Karpas-422 (cell line): ENCODE measurements around the gene RNF114. TPM values are rescaled to one million over a fixed set of nuclear protein-coding genes. Genes with fewer than 3 reads are reported as not detected.

Experiments used
- DNase-seq: peaks from one replicate; pipeline ENCODE4 v3.0.0-alpha.2; 2015
- H2AFZ ChIP-seq: fragments of 200-600 bp; sonication (generic); 2 replicates; pipeline ENCODE4 v1.6.1; 2014; ENCODE audit warnings: antibody characterized with exemption, low read length, mixed read lengths
- H3K27ac ChIP-seq: fragments of 200-600 bp; sonication (generic); 2 replicates; pipeline ENCODE4 v1.5.1; 2014; ENCODE audit warnings: mild to moderate bottlenecking, low read length, moderate library complexity
- H3K27me3 ChIP-seq: fragments of 200-600 bp; sonication (generic); 2 replicates; pipeline ENCODE4 v1.6.1; 2014; ENCODE audit warnings: low read length, mixed read lengths
- H3K36me3 ChIP-seq: fragments of 200-600 bp; sonication (generic); 2 replicates; pipeline ENCODE4 v1.6.1; 2014; ENCODE audit warnings: low read length, mixed read lengths; ENCODE audit not compliant: insufficient read depth
- H3K4me1 ChIP-seq: fragments of 200-600 bp; sonication (generic); 2 replicates; pipeline ENCODE4 v1.6.1; 2014; ENCODE audit warnings: mild to moderate bottlenecking, low read length, mixed read lengths
- H3K4me2 ChIP-seq: fragments of 200-600 bp; sonication (generic); 2 replicates; pipeline ENCODE4 v1.6.1; 2014; ENCODE audit warnings: low read length, low read depth, mild to moderate bottlenecking; ENCODE audit not compliant: poor library complexity, severe bottlenecking
- H3K4me3 ChIP-seq: fragments of 200-600 bp; sonication (generic); 2 replicates; pipeline ENCODE4 v1.5.1; 2014; ENCODE audit warnings: mild to moderate bottlenecking, antibody characterized with exemption, low read length, mixed read lengths
- H3K79me2 ChIP-seq: fragments of 200-600 bp; sonication (generic); 2 replicates; pipeline ENCODE4 v1.6.1; 2014; ENCODE audit warnings: mild to moderate bottlenecking, low read length, mixed read lengths
- H3K9ac ChIP-seq: fragments of 200-600 bp; sonication (generic); 2 replicates; pipeline ENCODE4 v1.6.0; 2014; ENCODE audit warnings: low read length
- H3K9me2 ChIP-seq: fragments of 200-600 bp; sonication (generic), shearing (Covaris generic); replicated peaks from 2 replicates; pipeline ENCODE4 v1.6.0; 2014; ENCODE audit warnings: mild to moderate bottlenecking, low read length, moderate library complexity; ENCODE audit not compliant: insufficient read depth
- H3K9me3 ChIP-seq: fragments of 300-700, 200-600 bp; sonication (generic); 2 replicates; pipeline ENCODE4 v1.6.1; 2014; ENCODE audit warnings: low read length, mixed read lengths
- H4K20me1 ChIP-seq: fragments of 200-600 bp; sonication (generic); 2 replicates; pipeline ENCODE4 v1.6.1; 2014; ENCODE audit warnings: mild to moderate bottlenecking, antibody characterized with exemption, low read length, low read depth; ENCODE audit not compliant: insufficient read depth
- total RNA-seq: library from RNA; depleted of rRNA; stranded (reverse); fragments of >200 nt; shearing (Covaris generic); gene quantifications from 2 replicates; pipeline ENCODE4 v1.2.3, GENCODE V29; 2014; ENCODE audit warnings: low replicate concordance; rRNA removed

RNF114 gene
- total RNA-seq, result 34.2 and 38.1 TPM in 2 replicates

DNA sequence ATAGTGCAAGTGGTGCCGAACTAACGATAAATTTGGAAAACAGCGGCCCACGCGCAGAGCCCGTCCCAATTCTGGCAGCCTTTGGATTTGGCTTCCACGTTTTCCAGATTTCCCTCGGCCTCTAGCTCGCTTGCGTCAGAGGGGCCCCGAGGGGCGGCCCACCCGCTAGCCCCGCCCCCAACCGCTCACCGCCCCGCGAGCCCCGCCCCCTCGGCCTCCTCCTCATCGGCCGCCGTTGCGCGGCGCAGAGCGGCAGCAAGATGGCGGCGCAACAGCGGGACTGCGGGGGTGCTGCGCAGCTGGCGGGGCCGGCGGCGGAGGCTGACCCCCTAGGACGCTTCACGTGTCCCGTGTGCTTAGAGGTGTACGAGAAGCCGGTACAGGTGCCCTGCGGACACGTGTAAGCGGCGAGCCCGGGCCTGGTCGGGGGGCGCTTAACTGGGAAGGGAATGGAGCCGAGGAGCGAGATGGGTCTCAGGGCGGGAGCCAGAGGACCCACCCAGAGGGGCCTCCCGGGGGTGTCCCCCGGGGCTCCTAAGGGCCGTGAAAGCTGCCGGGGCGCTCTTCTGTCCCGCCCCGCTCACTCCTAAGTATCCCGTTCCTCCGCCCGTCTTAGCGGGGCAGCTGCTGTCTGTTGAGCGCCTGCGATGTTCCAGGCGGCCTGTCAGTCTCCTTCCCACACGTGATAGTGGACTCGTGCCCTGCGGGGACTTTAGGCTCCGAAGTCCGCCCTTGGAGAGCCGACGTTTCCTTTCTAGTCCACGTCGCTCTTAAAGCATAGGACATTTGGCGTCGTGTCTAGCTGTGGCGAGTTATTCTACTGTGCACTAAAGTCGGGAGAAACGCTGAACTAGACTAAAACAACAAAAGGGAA lies at the start of gene RNF114:
RNF114 (plus strand) TSS at position 245 of the 874 bp plus-strand sequence; CDS start at position 261, 16 bp downstream.
- peaks cover 13% of the 10 kb centered on the region; the same call in 1 of the 2 replicates for H3K36me3 ChIP-seq
- peaks cover 49% of the 10 kb centered on the region for H3K79me2 ChIP-seq
- H3K27ac ChIP-seq, result peak within 1 kb of the TSS; percentile 27
- H3K4me2 ChIP-seq, result peak within 1 kb of the TSS; percentile 77
- peak within 1 kb of the TSS; percentile 93 for H3K9ac ChIP-seq
- H3K4me1 ChIP-seq, result peaks cover 30% of the 10 kb centered on the region
- H3K9me3 ChIP-seq, result no peaks in the 10 kb centered on the region
- peak within 1 kb of the TSS; percentile 78 for H3K4me3 ChIP-seq
- peak; percentile 96 for DNase-seq
- H3K9me2 ChIP-seq, result no peaks in the 10 kb centered on the region
- H3K27me3 ChIP-seq, result no peaks in the 10 kb centered on the region
- peak within 1 kb of the TSS; percentile 94 for H2AFZ ChIP-seq
- H4K20me1 ChIP-seq, result peaks cover 6% of the 10 kb centered on the region; the same call in 1 of the 2 replicates

DNA sequence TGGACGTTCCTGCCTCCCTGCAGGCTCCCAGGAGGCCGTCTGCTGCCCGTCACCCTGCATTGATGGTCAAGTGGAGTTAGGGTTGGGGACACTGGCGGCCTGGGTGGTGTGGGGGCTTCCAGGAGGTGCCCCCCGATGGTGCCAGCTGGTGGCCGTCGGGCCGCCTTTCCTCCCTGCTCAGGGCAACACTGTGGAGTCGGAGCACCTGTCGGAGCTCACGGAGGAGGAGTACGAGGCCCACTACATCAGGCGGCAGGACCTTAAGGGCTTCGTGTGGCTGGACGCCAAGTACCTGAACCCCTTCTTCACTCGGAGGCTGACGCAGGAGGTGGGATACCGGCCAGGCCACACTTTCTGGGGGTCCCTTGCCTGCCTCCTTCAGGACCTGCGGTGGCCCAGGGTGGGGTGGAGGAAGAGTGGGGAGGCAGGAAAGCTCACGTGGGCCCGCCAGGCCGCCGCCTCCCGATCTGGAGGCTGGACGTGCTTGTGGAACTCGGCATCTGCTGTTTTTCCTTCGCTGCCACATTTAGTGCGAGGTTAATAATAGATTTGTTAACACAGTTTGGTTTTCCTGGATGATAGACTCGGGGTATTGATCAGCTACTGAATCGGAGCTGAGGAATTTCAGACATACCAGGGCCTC lies 49.5 kb upstream of the RNF114 start:
- Histone ChIP-seq H3K4me3 (no peak overlapping the region), H3K4me1 (peaks cover 9% of the 10 kb centered on the region), H3K4me2 (no peak overlapping the region), H3K9ac (no peak overlapping the region), H4K20me1 (peaks cover 4% of the 10 kb centered on the region; the same call in 1 of the 2 replicates), H3K36me3 (no peaks in the 10 kb centered on the region), H3K9me2 (no peaks in the 10 kb centered on the region), H3K27me3 (no peaks in the 10 kb centered on the region), H3K79me2 (no peaks in the 10 kb centered on the region), H3K9me3 (no peaks in the 10 kb centered on the region), H3K27ac (no peak overlapping the region), H2AFZ (no peak overlapping the region)
- DNase-seq, result no peak

DNA sequence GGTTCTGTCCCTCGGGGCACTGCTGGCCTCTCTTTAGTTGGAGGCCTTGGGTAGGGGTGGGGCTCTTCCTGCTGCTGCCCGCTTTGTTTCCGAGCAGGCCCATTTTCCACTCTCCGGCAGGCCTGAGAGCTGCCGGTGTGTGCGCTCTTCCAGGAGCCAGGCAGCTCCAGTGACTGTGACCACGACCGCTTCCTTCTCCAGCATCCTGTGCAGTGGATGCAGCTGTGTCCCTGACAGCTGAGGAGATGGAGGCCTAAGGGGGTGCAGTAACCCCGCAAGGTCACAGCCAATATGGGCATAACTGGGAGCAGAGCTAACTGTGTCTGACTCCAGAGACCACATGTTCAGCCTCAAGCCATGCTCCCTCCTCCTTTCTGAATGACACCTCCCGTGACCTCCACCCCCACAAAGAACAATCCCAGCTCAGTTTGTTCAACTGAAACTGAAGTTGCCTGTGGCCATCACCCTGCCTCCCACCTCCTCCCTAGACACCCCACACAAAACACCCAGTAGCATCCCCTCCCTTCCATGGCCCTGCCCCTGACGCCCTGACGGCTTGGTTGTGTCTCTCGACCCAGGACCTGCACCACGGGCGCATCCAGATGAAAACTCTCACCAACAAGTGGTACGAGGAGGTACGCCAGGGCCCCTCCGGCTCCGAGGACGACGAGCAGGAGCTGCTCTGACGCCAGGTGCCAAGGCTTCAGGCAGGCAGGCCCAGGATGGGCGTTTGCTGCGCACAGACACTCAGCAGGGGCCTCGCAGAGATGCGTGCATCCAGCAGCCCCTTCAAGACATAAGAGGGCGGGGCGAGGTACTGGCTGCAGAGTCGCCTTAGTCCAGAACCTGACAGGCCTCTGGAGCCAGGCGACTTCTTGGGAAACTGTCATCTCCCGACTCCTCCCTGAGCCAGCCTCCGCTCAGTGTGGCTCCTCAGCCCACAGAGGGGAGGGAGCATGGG lies 48.7 kb upstream of the RNF114 start:
- no peak overlapping the region for H3K4me2 ChIP-seq
- no peaks in the 10 kb centered on the region for H3K36me3 ChIP-seq

GRCh38 chr20:49888212-49889000 lies 47.8 kb upstream of the RNF114 start:
- no peaks in the 10 kb centered on the region for H3K9me2 ChIP-seq
- no peak overlapping the region for H3K27ac ChIP-seq
- no peaks in the 10 kb centered on the region for H3K79me2 ChIP-seq
- no peak overlapping the region for H3K4me3 ChIP-seq
- 0 out of 2 replicates have a peak overlapping the region, but pooled peaks have one; percentile 15 for H3K9ac ChIP-seq
- no peaks in the 10 kb centered on the region for H3K9me3 ChIP-seq
- no peaks in the 10 kb centered on the region for H3K36me3 ChIP-seq
- H2AFZ ChIP-seq, result no peak overlapping the region
- no peaks in the 10 kb centered on the region for H3K27me3 ChIP-seq
- H3K4me2 ChIP-seq, result no peak overlapping the region
- H3K4me1 ChIP-seq, result peaks cover 12% of the 10 kb centered on the region
- peak; percentile 93 for DNase-seq
- peaks cover 9% of the 10 kb centered on the region; the same call in 1 of the 2 replicates for H4K20me1 ChIP-seq

More for the DNA sequence above, 48.7 kb upstream of the RNF114 start:
- H3K4me1 ChIP-seq, result peaks cover 9% of the 10 kb centered on the region
- no peak overlapping the region for H3K27ac ChIP-seq
- no peaks in the 10 kb centered on the region for H3K79me2 ChIP-seq
- no peak for DNase-seq
- H2AFZ ChIP-seq, result no peak overlapping the region
- H3K4me3 ChIP-seq, result no peak overlapping the region
- peaks cover 4% of the 10 kb centered on the region; the same call in 1 of the 2 replicates for H4K20me1 ChIP-seq
- H3K9me3 ChIP-seq, result no peaks in the 10 kb centered on the region
- H3K9me2 ChIP-seq, result no peaks in the 10 kb centered on the region
- no peak overlapping the region for H3K9ac ChIP-seq
- H3K27me3 ChIP-seq, result no peaks in the 10 kb centered on the region

DNA sequence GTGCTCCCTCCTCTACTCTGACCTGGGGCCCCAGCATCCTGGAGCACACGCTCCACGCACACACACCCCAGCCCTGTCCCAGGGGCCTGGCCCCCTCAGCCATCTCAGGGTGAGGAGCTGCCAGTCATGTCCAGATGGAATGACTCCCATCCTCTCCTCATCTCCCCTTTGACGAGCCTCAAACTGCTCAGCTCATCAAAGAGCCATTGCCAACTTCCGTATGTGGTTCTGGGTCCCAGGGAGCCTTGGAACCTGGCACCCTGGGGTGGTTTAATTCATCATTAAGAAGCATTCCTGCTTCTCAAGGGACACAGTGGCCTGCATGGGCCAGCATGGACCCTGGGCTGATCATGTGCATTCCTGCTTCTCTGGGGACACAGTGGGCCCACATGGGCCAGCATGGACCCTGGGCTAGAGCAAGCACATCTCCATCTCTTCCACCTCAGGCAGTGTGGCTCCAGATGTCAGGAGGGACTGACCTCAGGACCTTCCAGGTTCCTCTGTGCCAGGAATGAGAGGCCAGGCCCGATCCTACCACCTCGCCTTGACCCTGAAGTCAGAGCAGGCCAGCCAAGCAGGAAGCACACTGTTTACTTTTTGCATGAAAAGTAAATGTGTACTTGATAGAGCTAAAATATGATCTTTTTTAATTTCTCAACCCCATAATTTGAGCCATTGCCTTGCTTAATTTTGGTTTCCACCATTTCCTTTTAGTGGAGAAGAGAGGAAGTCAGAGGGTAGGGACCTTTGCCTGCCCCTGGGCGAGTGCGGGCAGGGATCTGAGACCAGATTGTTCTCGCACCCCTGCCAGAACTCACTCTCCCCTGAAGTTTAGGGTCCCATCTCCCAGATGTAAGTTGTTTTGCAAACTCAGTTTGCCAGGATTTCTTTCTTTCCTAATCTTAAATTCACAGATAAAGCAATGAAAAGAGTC lies 46.9 kb upstream of the RNF114 start:
- Histone ChIP-seq H3K9ac (0 out of 2 replicates have a peak overlapping the region, but pooled peaks have one; percentile 15), H4K20me1 (peaks cover 9% of the 10 kb centered on the region; the same call in 1 of the 2 replicates), H3K4me1 (peaks cover 20% of the 10 kb centered on the region), H3K79me2 (no peaks in the 10 kb centered on the region), H2AFZ (no peak overlapping the region), H3K9me3 (no peaks in the 10 kb centered on the region), H3K4me2 (no peak overlapping the region), H3K27me3 (no peaks in the 10 kb centered on the region), H3K36me3 (no peaks in the 10 kb centered on the region), H3K9me2 (no peaks in the 10 kb centered on the region), H3K4me3 (no peak overlapping the region), H3K27ac (no peak overlapping the region)
- no peak for DNase-seq

GRCh38 chr20:49889935-49890333 lies 46.3 kb upstream of the RNF114 start:
- Histone ChIP-seq H3K9ac (no peak overlapping the region), H3K36me3 (no peaks in the 10 kb centered on the region), H3K4me2 (no peak overlapping the region), H3K27me3 (no peaks in the 10 kb centered on the region), H3K9me3 (no peaks in the 10 kb centered on the region), H2AFZ (no peak overlapping the region), H3K4me1 (peaks cover 20% of the 10 kb centered on the region), H3K27ac (no peak overlapping the region), H3K79me2 (no peaks in the 10 kb centered on the region), H4K20me1 (peaks cover 9% of the 10 kb centered on the region; the same call in 1 of the 2 replicates), H3K4me3 (no peak overlapping the region), H3K9me2 (no peaks in the 10 kb centered on the region)
- no peak for DNase-seq
